HL-60 (cell line): ENCODE data around the gene NRXN2.

Experiments used
- GABPA ChIP-seq: IDR thresholded peaks from 2 replicates; pipeline ENCODE4 v1.6.1; 2012; ENCODE audit warnings: low read depth
- POLR2AphosphoS5 ChIP-seq: IDR thresholded peaks from 2 replicates; pipeline ENCODE4 v1.6.1; 2012; ENCODE audit warnings: low read depth
- SPI1 ChIP-seq: IDR thresholded peaks from 2 replicates; pipeline ENCODE4 v1.6.1; 2012; ENCODE audit warnings: low read depth, mild to moderate bottlenecking, borderline replicate concordance
- TF ChIP-seq, protein P1 (sequence below): IDR thresholded peaks from 2 replicates; pipeline ENCODE4 v1.6.1; 2012; ENCODE audit warnings: low read depth; ENCODE audit not compliant: insufficient replicate concordance
- TF ChIP-seq, protein P2 (sequence below): IDR thresholded peaks from one replicate; pipeline ENCODE4 v1.5.1; 2011; ENCODE audit warnings: low read length, control low read depth, inconsistent platforms; ENCODE audit not compliant: insufficient read depth

DNA sequence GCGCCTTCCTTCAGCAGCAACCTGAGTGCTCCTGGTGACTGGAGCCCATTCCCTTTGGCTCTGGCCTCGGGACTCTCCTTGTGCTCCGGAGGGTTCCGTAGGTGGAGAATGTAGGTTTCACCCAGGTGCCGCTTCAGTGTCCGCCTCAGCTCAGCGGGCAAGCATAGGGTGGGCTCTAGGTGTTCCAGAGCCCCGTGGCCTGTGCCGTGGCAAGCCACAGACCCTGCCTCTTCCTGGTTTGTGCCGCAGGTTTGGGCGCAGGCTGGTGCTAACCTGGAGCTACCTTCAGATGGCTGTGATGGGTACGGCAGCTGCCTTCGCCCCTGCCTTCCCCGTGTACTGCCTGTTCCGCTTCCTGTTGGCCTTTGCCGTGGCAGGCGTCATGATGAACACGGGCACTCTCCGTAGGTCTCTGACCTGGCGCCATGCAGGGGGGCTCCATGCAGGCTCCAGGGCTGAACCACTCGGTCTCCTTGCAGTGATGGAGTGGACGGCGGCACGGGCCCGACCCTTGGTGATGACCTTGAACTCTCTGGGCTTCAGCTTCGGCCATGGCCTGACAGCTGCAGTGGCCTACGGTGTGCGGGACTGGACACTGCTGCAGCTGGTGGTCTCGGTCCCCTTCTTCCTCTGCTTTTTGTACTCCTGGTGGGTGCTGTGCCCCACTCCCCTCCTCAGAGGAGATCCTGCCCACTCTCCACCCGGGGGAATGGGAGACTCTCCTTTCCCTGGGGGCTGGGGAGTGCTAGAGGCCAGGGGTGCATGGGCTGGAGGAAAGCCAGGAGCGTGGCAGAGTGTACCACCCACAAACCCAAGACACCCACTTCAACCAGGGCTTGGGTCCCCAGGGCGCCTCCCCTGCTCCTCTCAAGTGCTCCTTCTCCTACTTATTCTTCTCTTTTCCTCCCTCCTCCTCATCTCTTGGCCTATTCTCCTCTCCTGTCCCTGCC is 129.6 kb downstream of the NRXN2 start:
- TF ChIP-seq, protein P1, sequence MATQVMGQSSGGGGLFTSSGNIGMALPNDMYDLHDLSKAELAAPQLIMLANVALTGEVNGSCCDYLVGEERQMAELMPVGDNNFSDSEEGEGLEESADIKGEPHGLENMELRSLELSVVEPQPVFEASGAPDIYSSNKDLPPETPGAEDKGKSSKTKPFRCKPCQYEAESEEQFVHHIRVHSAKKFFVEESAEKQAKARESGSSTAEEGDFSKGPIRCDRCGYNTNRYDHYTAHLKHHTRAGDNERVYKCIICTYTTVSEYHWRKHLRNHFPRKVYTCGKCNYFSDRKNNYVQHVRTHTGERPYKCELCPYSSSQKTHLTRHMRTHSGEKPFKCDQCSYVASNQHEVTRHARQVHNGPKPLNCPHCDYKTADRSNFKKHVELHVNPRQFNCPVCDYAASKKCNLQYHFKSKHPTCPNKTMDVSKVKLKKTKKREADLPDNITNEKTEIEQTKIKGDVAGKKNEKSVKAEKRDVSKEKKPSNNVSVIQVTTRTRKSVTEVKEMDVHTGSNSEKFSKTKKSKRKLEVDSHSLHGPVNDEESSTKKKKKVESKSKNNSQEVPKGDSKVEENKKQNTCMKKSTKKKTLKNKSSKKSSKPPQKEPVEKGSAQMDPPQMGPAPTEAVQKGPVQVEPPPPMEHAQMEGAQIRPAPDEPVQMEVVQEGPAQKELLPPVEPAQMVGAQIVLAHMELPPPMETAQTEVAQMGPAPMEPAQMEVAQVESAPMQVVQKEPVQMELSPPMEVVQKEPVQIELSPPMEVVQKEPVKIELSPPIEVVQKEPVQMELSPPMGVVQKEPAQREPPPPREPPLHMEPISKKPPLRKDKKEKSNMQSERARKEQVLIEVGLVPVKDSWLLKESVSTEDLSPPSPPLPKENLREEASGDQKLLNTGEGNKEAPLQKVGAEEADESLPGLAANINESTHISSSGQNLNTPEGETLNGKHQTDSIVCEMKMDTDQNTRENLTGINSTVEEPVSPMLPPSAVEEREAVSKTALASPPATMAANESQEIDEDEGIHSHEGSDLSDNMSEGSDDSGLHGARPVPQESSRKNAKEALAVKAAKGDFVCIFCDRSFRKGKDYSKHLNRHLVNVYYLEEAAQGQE: no peak
- TF ChIP-seq, protein P2, sequence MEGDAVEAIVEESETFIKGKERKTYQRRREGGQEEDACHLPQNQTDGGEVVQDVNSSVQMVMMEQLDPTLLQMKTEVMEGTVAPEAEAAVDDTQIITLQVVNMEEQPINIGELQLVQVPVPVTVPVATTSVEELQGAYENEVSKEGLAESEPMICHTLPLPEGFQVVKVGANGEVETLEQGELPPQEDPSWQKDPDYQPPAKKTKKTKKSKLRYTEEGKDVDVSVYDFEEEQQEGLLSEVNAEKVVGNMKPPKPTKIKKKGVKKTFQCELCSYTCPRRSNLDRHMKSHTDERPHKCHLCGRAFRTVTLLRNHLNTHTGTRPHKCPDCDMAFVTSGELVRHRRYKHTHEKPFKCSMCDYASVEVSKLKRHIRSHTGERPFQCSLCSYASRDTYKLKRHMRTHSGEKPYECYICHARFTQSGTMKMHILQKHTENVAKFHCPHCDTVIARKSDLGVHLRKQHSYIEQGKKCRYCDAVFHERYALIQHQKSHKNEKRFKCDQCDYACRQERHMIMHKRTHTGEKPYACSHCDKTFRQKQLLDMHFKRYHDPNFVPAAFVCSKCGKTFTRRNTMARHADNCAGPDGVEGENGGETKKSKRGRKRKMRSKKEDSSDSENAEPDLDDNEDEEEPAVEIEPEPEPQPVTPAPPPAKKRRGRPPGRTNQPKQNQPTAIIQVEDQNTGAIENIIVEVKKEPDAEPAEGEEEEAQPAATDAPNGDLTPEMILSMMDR: no peak
- no peak for TF ChIP-seq POLR2AphosphoS5
- TF ChIP-seq SPI1: no peak
- no peak for TF ChIP-seq GABPA
